GM12891 (cell line): ENCODE data around the gene SLC39A2.
A peak's percentile ranks its signal among the peaks of the same experiment; 100 is the strongest.
"Not testable (repeated sequence)": the region's sequence is repeated elsewhere in the genome, so short reads cannot be mapped to it uniquely, and the experiment has no call there.

Source experiments
- DNase-seq: peaks from one replicate; pipeline ENCODE4 v3.0.0; 2011; ENCODE audit warnings: low spot score; ENCODE audit not compliant: insufficient read length
- FAIRE-seq: peaks from 2 replicates; lab custom pipeline; 2011; peaks lifted over from hg19 to GRCh38; lab: Jason Lieb, UNC
- PAX5 ChIP-seq: IDR thresholded peaks from 2 replicates; pipeline ENCODE4 v1.6.1; 2011; ENCODE audit warnings: low read length, moderate library complexity, mild to moderate bottlenecking; ENCODE audit not compliant: insufficient read depth, severe bottlenecking
- POLR2A ChIP-seq: IDR thresholded peaks from 2 replicates; pipeline ENCODE4 v1.6.1; 2011; ENCODE audit warnings: low read depth, low read length, control low read depth
- POLR2AphosphoS5 ChIP-seq: IDR thresholded peaks from 2 replicates; pipeline ENCODE4 v1.6.1; 2011; ENCODE audit warnings: low read depth, low read length, control low read depth
- POU2F2 ChIP-seq: IDR thresholded peaks from 2 replicates; pipeline ENCODE4 v1.6.1; 2011; ENCODE audit warnings: low read depth, mild to moderate bottlenecking, control low read depth, low read length, moderate library complexity
- SPI1 ChIP-seq: IDR thresholded peaks from 2 replicates; pipeline ENCODE4 v1.6.1; 2011; ENCODE audit warnings: low read depth, low read length, control low read depth
- TAF1 ChIP-seq: IDR thresholded peaks from 2 replicates; pipeline ENCODE4 v1.6.1; 2011; ENCODE audit warnings: low read depth, low read length, control low read depth

The SLC39A2 gene

GRCh38 chr14:20996521-20996920, 2.6 kb upstream of the SLC39A2 start:
- TF ChIP-seq SPI1 (no peak), POLR2A (no peak), POU2F2 (no peak), POLR2AphosphoS5 (no peak), TAF1 (no peak), PAX5 (no peak)
- FAIRE-seq (no peak), DNase-seq (no peak)

DNA sequence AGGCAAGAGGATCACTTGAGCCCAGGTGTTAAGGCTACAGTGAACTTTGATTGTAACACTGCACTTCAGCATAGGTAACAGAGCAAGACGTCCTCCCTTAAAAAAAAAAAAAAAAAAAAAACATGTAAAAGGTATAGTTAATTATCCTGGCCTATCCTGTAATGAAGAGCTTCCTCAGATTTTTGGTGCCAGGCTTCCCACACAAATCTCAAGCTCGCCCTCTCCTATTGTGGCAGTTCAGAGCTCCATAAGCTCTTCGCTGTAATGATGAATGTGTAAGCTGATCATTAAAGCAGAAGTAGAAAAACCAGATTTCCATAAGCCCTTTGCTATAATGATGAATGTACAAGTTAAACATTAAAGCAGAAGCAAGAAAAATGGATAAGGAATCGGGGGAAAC, 2.0 kb upstream of the SLC39A2 start:
- DNase-seq (no peak), FAIRE-seq (no peak)
- TF ChIP-seq POLR2A, result no peak
- TF ChIP-seq POU2F2, result no peak
- TF ChIP-seq PAX5, result no peak
- no peak for TF ChIP-seq POLR2AphosphoS5
- no peak for TF ChIP-seq TAF1
- no peak for TF ChIP-seq SPI1

DNA sequence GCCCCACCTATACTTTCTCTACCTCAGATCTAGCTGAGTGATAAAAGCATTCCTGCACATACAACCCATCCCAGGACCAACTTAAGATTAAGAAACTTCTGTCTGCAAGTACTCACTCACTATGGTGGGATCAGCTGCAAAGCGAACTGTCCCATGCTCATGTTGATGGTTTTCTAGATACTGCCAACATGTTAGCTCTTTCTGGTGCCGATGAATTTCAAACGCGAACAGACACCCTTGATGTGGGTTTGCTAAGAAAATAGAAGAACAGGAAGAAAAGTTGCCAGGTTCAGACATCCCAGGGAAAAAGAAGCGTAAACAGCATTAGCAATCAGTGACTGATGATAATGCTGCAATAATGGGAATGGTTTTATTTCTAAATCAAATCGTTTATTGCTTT, 1.5 kb upstream of the SLC39A2 start:
- no peak for DNase-seq
- TF ChIP-seq POLR2A (0 out of 2 replicates have a peak, but pooled peaks have one; percentile 40), POU2F2 (no peak)
- no peak for FAIRE-seq

DNA sequence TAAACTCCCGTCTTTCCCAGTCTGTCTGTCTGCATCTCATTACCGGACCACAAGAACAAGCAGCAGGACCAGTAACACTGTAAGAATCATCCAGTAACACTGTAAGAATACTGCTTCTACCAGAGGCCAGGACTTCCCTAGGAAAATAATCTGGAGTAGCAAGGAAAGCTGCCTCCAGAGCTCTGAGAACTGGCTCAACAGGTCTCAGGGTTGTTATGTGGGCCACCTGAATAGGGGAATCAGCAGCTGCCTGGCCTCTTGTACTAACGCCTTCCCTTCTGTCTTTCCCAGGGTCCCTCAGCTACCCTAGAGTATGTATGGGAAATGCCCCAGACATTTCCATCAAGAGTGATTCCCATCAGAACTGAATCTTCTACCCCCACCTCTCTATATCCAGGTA, 954 bp upstream of the SLC39A2 start:
- DNase-seq, result no peak
- no peak for FAIRE-seq
- TF ChIP-seq POU2F2 (no peak), TAF1 (no peak), POLR2AphosphoS5 (no peak), SPI1 (no peak), PAX5 (no peak)

DNA sequence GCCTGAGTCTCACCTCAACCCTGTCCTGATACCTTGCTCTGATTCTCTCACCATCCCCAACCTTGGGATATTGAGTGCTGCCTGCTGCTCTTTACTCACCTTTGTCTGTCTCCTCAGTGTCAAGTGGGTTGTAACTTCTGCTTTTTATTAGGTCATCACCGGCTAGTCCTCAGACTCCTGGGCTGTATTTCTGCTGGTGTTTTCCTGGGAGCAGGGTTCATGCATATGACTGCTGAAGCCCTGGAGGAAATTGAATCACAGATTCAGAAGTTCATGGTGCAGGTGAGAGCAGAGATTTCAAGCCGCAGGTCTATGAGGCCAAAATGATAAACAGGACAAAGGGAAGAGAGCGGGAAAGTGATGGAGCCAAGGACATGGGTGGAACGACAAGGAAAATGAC, 498 bp downstream of the SLC39A2 start:
- FAIRE-seq (no peak), DNase-seq (no peak)
- no peak for TF ChIP-seq POLR2AphosphoS5
- no peak for TF ChIP-seq TAF1
- TF ChIP-seq SPI1, result no peak
- no peak for TF ChIP-seq PAX5
- no peak for TF ChIP-seq POU2F2
- TF ChIP-seq POLR2A, result no peak

DNA sequence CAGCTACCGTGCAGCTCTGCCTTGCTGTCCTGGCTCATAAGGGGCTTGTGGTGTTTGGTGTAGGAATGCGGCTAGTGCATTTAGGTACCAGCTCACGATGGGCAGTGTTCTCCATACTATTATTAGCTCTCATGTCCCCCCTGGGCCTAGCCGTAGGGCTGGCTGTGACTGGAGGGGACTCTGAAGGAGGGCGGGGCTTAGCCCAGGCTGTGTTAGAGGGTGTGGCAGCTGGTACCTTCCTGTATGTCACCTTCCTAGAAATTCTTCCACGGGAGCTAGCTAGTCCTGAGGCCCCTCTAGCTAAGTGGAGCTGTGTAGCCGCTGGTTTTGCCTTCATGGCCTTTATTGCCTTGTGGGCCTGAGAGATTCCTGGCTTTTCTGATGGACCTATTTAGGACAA, 2.1 kb downstream of the SLC39A2 start:
- TF ChIP-seq SPI1 (no peak), POLR2A (no peak), TAF1 (no peak), PAX5 (no peak), POLR2AphosphoS5 (no peak), POU2F2 (no peak)
- DNase-seq, result no peak
- no peak for FAIRE-seq

GRCh38 chr14:21003788-21004346, 4.8 kb downstream of the SLC39A2 start:
- no peak for FAIRE-seq
- TF ChIP-seq TAF1 (no peak), POLR2A (no peak)
- DNase-seq, result no peak

DNA sequence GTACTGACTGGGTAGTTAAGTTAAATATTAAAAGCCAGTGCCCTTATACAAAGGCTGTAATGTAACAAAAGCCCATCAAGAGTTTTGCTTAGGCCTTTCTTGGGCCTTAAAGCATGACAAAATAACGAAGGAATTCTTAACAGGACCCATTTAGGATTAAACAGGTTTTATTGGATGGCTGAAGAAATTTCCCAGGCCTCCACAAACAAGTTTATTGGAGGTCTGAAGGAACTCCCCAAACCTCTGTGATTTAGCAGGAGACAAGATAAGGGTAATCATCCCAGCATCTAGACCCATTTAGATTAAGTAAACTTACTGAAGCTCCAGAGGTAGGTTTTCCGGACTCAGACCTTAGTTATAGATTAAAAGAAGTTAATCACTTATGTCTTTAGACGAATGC, 10.6 kb downstream of the SLC39A2 start:
- FAIRE-seq, DNase-seq: not testable (repeated sequence)

DNA sequence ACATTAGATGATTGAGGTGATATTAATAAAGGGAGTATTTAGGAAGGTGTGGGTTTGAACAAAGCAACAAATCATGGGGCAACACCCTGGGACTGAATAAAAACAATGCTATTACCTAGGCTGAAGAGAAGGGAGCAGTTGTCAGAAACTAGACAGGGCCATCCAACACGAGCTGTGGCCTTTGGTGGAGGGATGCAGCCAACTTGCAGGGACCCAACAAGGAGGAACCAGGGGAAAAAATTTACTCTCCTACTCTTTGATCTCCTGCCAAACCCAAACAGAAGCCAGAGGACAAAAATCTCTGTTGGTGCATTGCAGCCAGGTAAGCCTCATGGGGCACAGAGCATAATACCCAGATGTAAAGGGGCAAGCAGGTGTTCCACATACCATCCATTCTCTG, 12.0 kb downstream of the SLC39A2 start:
- FAIRE-seq (no peak), DNase-seq (no peak)
- TF ChIP-seq POLR2A, result no peak
- TF ChIP-seq TAF1, result no peak
- no peak for TF ChIP-seq SPI1
- no peak for TF ChIP-seq POLR2AphosphoS5
- no peak for TF ChIP-seq PAX5
- TF ChIP-seq POU2F2, result no peak

DNA sequence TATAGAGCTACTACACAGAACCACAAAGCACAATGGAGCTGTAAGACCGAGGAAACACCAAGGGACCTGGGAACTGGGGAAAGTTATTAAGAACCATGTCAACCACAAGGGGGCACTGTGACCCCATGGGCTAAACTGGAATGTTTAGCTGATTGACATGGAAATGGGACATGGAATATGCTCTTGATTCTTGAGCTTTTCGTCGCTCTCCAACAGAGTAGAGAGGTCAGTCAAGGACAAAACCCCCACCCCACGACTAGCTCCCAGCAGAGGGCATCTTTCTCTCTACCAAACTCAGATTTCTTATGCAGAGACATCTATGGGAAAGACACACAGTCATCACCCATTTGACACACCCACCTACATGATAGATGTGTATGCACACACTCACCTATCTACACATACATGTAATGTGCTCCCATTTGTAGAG, 15.7 kb downstream of the SLC39A2 start:
- DNase-seq (no peak), FAIRE-seq (peak; percentile 38)
- TF ChIP-seq POLR2A (no peak), TAF1 (no peak), PAX5 (no peak), POLR2AphosphoS5 (no peak), SPI1 (no peak), POU2F2 (no peak)

DNA sequence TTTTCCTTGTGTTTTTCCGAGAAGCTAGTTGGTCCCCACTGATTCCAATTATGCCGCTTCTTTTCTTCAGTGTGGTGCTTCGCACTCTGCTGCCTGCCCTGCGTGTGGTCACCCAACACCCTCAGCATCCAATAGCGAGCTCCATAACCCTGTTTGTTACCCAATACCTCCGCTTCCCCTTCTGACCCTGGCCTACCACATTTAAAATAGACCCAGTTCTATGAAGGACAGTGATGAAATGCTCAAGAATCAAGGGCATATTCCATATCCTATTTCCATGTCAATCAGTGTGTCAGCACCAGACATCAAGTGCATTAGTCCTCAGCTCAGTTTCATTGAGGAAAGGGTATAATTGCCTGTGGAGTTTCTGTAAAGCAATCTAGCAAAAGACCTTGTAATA, 16.2 kb downstream of the SLC39A2 start:
- FAIRE-seq (no peak), DNase-seq (no peak)
- TF ChIP-seq PAX5 (no peak), POU2F2 (no peak), TAF1 (no peak), POLR2A (no peak), SPI1 (no peak), POLR2AphosphoS5 (no peak)
